AG09309 (cell line): ENCODE data around the gene COL6A1.

Experiments
- DNase-seq: peaks from one replicate; pipeline ENCODE4 v3.0.0-alpha.2; 2010; ENCODE audit warnings: low read depth
- H3K4me3 ChIP-seq: 2 replicates; pipeline ENCODE4 v1.5.1; 2011; ENCODE audit warnings: mild to moderate bottlenecking, low read depth, low read length, moderate library complexity; ENCODE audit not compliant: control insufficient read depth
- TF ChIP-seq, protein P1 (sequence below): IDR thresholded peaks from 2 replicates; pipeline ENCODE4 v1.5.1; 2011; ENCODE audit warnings: mild to moderate bottlenecking, low read depth, low read length, inconsistent platforms; ENCODE audit not compliant: insufficient read depth, control insufficient read depth; ENCODE audit errors: missing control alignments

COL6A1 gene

DNA sequence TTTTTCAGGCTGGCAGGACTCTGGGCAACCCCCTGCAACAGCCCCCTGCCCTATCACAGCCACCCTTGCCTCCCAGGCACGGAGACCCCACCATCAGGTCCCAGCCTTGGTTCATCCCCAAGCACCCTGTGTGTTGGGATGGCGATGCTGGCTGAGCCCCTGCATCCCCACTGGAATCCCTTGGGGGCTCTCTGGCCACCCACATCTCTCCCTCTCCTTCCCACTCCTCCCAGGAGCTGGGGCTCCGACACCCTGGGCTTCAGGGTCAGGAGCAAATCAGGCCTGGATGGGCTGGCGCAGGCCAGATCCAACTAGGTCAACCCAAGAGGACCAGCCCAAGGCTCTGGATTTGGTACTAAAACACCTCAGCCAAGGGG is 25.9 kb downstream of the COL6A1 start:
- TF ChIP-seq, protein P1, sequence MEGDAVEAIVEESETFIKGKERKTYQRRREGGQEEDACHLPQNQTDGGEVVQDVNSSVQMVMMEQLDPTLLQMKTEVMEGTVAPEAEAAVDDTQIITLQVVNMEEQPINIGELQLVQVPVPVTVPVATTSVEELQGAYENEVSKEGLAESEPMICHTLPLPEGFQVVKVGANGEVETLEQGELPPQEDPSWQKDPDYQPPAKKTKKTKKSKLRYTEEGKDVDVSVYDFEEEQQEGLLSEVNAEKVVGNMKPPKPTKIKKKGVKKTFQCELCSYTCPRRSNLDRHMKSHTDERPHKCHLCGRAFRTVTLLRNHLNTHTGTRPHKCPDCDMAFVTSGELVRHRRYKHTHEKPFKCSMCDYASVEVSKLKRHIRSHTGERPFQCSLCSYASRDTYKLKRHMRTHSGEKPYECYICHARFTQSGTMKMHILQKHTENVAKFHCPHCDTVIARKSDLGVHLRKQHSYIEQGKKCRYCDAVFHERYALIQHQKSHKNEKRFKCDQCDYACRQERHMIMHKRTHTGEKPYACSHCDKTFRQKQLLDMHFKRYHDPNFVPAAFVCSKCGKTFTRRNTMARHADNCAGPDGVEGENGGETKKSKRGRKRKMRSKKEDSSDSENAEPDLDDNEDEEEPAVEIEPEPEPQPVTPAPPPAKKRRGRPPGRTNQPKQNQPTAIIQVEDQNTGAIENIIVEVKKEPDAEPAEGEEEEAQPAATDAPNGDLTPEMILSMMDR: no peak
- no peak for DNase-seq
- H3K4me3 ChIP-seq: no peak overlapping the region

DNA sequence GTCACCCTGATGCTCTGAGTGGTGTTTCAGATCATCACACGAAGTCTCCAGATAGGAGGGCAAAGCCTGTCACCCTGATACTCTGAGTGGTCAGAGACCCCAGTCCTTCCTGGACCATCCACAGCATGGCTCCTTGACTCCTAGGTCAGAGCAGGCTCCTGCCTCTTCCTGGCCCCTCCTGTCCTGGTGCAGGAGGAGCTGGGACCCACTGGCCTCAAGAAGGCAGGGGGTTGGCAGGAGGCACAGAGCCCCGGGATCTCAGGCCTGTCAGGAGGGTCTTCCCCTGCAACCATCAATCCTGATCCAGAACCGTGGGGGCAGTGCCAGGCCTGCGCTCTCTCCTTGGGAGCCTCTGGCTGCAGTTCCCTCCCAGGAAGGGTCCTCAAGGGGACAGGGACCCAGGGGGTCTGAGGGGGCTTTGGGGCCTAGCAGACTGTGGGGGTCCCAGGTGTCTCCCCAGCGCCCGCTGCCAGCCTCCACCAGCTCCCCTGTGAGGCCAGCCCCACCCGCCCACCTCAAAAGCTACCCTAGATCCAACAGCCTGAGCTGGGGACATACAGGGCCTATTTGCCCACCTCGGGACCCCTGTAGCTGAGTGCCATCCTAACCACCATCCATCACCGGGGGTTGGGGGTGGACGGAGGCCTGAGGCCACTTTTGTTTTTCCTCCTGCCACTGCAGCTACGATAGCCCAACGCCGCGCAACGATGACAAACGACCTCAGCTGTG is 27.5 kb downstream of the COL6A1 start:
- TF ChIP-seq, protein P1: no peak

DNA sequence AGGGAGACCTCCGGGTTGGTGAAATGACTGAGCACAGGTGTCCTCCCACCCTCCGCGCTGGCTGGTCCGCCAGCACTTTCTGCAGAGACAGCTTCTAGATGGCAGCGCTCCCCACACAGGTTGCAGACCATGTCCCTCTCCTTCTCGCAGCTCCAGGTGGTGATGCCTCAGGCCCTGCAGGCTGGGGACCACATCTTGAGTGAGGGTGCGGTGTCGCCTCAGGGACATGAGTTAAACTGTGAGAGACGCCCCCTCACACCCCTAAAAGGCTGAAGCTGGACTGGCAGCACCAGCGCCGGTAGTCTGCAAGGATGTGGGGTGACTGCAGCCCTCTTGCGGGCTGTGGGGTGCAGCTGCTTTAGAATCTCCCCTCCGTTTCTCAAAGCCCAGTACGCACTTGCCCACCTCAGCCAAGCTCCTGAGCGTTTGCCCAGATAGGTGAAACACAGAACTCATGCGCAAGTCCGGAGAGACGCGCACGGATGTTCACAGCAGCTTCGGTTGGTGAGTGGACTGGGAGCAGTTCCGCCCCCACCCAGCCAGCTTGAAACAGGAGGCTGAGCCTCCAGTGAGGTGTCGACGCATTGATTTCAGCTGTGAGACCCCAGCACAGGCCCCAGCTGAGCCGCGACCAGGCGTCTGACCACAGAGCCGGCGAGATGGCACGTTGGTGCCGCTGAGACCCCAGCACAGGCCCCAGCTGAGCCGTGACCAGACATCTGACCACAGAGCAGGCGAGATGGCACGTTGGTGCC is 28.6 kb downstream of the COL6A1 start:
- no peak for DNase-seq

More for the DNA sequence above, 27.5 kb downstream of the COL6A1 start:
- H3K4me3 ChIP-seq: no peak overlapping the region
- DNase-seq: no peak

DNA sequence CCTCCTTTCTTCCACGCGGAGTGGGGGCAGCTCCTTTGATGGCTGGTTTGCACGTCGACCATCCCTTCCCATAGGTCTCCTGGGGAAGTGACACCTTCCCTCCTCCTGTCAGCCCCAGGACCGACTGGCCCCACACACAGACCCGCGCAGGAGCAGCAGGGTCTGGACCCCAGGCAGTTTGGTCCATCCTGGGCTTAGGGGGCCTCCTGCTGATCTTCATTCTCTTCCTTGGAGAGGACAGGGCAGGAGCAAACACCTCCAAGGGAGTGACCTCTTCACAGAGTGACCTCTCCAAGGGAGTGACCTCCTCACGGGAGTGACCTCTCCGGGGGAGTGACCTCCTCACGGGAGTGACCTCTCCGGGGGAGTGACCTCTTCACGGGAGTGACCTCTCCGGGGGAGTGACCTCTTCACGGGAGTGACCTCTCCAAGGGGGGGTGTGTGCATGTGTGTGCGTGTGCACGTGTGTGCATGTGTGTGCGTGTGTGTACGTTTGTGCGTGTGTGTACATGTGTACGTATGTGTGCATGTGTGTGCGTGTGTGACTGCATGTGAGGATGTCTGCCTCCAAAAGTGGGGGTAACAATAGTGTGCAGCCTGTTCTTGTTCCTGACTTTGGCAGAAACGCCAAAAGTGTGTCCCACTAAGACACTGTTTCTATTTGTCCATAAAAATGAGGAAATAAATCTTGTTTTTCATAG is 29.8 kb downstream of the COL6A1 start:
- TF ChIP-seq, protein P1: no peak
- no peak for DNase-seq
- no peak overlapping the region for H3K4me3 ChIP-seq

More for the DNA sequence above, 28.6 kb downstream of the COL6A1 start:
- no peak overlapping the region for H3K4me3 ChIP-seq
- TF ChIP-seq, protein P1: no peak

DNA sequence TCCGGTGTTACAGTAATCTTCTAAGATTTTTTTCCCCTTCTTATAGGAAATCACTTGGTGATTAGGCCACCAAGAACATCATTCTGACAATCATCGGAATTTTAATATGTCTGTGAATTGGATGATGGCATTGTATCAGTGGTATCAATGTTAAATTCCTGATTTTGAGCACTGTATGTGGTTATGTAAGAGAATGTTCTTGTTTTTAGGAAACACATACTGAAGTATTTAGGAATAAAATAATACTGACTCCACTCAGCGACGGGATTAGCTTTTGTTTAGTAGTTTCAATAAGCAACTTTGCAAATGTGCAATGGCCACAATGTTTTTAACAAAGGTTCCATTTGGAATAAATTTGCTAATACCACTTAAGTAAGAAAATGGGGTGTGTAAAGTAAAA is 30.6 kb downstream of the COL6A1 start:
- no peak for DNase-seq
- TF ChIP-seq, protein P1: no peak
- no peak overlapping the region for H3K4me3 ChIP-seq

DNA sequence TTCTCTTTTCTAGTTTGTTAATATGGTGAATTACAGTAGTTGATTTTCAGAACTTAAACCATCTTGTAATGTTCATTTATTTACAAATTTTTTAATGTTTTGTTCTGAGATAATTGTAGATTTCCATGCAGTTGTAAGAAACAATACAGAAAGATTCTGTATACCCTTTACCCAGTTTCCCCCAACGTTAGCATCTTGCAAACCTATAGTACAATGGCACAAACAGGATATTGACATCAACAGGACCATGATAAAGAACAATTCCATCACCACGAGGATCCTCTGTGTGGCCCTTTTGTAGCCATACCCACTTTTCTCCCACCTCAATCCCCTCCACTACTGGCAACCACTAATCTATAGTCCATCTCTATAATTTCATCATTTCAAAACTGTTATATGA is 33.3 kb downstream of the COL6A1 start:
- DNase-seq: no peak
- H3K4me3 ChIP-seq: no peak overlapping the region
- TF ChIP-seq, protein P1: no peak
